ENCODE measurements around the gene CALHM4. TPM values are rescaled to one million over a fixed set of nuclear protein-coding genes. Genes with fewer than 3 reads are reported as not detected.
A peak's percentile ranks its signal among the peaks of the same experiment; 100 is the strongest.

The CALHM4 gene
- total and polyA plus RNA-seq, 2 donors (not counting 3 experiments of a cell fraction or from before 2014, with no cell fraction given), result 1.2 TPM; not detected in 1

GRCh38 chr6:116568821-116569755 lies 15.5 kb downstream of the CALHM4 start:
- H3K4me1 ChIP-seq (ENCODE audit: control insufficient read depth, extremely low read depth, insufficient read depth, low read length), result peaks cover 33% of the 10 kb centered on the region
- H3K79me2 ChIP-seq (ENCODE audit: control insufficient read depth, insufficient read depth, low read length), result peaks cover 37% of the 10 kb centered on the region
- H2AFZ ChIP-seq (ENCODE audit: low read depth, low read length), result peak overlapping the region; percentile 74
- FAIRE-seq (peak; percentile 79), DNase-seq (ENCODE audit: low read depth, low spot score) (peak; percentile 38)
- no peaks in the 10 kb centered on the region for H3K9me1 ChIP-seq (replicated peaks; ENCODE audit: control insufficient read depth, extremely low read depth, insufficient read depth, low read length)
- BruUV-seq (replicated peaks), result no TSS peak
- ChIA-PET POLR2A (interaction anchor here (1.5 kb wide), 1 partner anchor 289 kb away, joined by 3 read pairs; the partner anchor contains the start of gene TSPYL1), CTCF (interaction anchor here (1.5 to 5.5 kb wide), 6 partner anchors 8 to 351 kb away, joined by 3 to 36 read pairs (median 16); partner anchors contain the start of gene CALHM5)
- H3K27me3 ChIP-seq (ENCODE audit: control insufficient read depth in 2 of 2, insufficient read depth in 2 of 2, low read length in 2 of 2), result no peaks in the 10 kb centered on the region
- TF ChIP-seq GATA2 (IDR thresholded peaks at IDR 0.05; ENCODE audit: insufficient read depth, insufficient read length, low read depth, low read length) (no peak), CTCF (IDR thresholded peaks at IDR 0.05; ENCODE audit: extremely low read depth in 1 of 2, insufficient read depth in 1 of 2, low read depth in 1 of 2, low read length in 2 of 2) (no peak), JUN (IDR thresholded peaks at IDR 0.05; ENCODE audit: borderline replicate concordance, insufficient read depth, insufficient read length, low read depth) (no peak), MYC (IDR thresholded peaks at IDR 0.05; ENCODE audit: low read depth, low read length) (no peak), MAX (IDR thresholded peaks at IDR 0.05; ENCODE audit: insufficient read depth, insufficient read length) (no peak), FOS (IDR thresholded peaks at IDR 0.05; ENCODE audit: borderline replicate concordance, insufficient read depth, low read length) (peak; percentile 76), POLR2AphosphoS5 (IDR thresholded peaks at IDR 0.05; ENCODE audit: insufficient read depth, low read depth, low read length) (no peak), EZH2 (IDR thresholded peaks at IDR 0.05; ENCODE audit: borderline replicate concordance, low read depth, low read length, severe bottlenecking) (no peak), POLR2A (IDR thresholded peaks at IDR 0.05; ENCODE audit: low read depth, low read length) (peak; percentile 23)
- dilution Hi-C loops (cut with MboI; ENCODE audit: extremely low pct_ligation_motif_present, low sequenced_read_pairs), result no loop called here
- no peaks in the 10 kb centered on the region for H4K20me1 ChIP-seq (replicated peaks; ENCODE audit: control insufficient read depth, extremely low read depth, insufficient read depth, low read length)
- H3K9me3 ChIP-seq (replicated peaks; ENCODE audit: control insufficient read depth, insufficient read depth, low read length), result no peaks in the 10 kb centered on the region
- H3K4me2 ChIP-seq (ENCODE audit: insufficient read depth, low read length), result peak overlapping the region; percentile 16
- H3K4me3 ChIP-seq (replicated peaks in 1 of 3; ENCODE audit: insufficient read depth in 1 of 3, low read depth in 1 of 3, low read length in 3 of 3), result no peak overlapping the region
- intact Hi-C loops (cut with micrococcal nuclease), result no loop called here
- H3K9ac ChIP-seq (replicated peaks; ENCODE audit: extremely low read depth, insufficient read depth, low read length), result no peak overlapping the region
- H3K36me3 ChIP-seq (ENCODE audit: control insufficient read depth in 2 of 2, extremely low read depth in 1 of 2, insufficient read depth in 2 of 2, low read length in 2 of 2), result no peaks in the 10 kb centered on the region
- no peak overlapping the region for H3K27ac ChIP-seq (ENCODE audit: insufficient read depth, low read depth, low read length)

Data from endothelial cell of umbilical vein (primary cell).